Ectodermal cell (in vitro differentiated cells): ENCODE measurements around the gene CHI3L1.

Experiments used
- H3K27ac ChIP-seq: 2 replicates; pipeline ENCODE4 v1.7.0; 2013; ENCODE audit warnings: mild to moderate bottlenecking, low read depth, low read length; ENCODE audit not compliant: insufficient read depth, poor library complexity, severe bottlenecking
- H3K27me3 ChIP-seq: 2 replicates; pipeline ENCODE4 v1.7.0; 2013; ENCODE audit warnings: mild to moderate bottlenecking, low read length; ENCODE audit not compliant: insufficient read depth, control insufficient read depth, poor library complexity, severe bottlenecking
- H3K36me3 ChIP-seq: one replicate; pipeline ENCODE4 v1.7.0; 2013; ENCODE audit warnings: low read length; ENCODE audit not compliant: control insufficient read depth, insufficient read depth
- H3K4me1 ChIP-seq: one replicate; pipeline ENCODE4 v1.7.0; 2013; ENCODE audit warnings: low read length; ENCODE audit not compliant: control insufficient read depth, insufficient read depth
- H3K4me3 ChIP-seq: 2 replicates; pipeline ENCODE4 v1.7.0; 2013; ENCODE audit warnings: low read depth, low read length, control low read depth; ENCODE audit not compliant: insufficient read depth
- H3K9me3 ChIP-seq: 2 replicates; pipeline ENCODE4 v1.7.0; 2013; ENCODE audit warnings: mild to moderate bottlenecking, low read length, moderate library complexity; ENCODE audit not compliant: control insufficient read depth
- WGBS, 2 experiments: methylation state at CpG; one replicate each; pipeline ENCODE4 v1.1.7; 2013; ENCODE audit warnings: missing lambda C conversion rate in 2 of 2; 5-methylcytosine and 5-hydroxymethylcytosine counted together

CHI3L1 gene

DNA sequence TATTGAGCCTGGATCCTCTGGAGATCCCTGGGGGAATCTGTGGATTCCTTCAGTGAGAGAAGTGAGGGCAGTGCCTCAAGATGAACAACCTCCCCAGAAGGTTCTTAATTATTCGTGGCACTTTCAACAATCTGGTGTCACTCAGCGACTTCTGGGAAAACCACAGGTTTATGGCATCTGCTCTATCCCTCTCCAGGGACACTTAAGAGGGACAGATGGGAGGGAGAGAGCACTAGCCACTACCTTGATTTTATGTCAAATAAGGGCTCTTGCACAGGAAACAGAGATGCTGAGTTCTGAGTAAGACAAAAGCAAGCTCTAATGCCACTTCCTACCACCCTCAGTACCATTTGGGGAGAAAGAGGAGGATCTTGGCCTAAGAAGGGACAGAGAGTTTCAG is 21.2 kb upstream of the CHI3L1 start:
- H3K4me1 ChIP-seq: peaks cover 5% of the 10 kb centered on the region
- H3K27me3 ChIP-seq: no peaks in the 10 kb centered on the region
- no peak overlapping the region for H3K27ac ChIP-seq
- no peaks in the 10 kb centered on the region for H3K36me3 ChIP-seq
- no peaks in the 10 kb centered on the region for H3K9me3 ChIP-seq
- no peak overlapping the region for H3K4me3 ChIP-seq
- 88% methylated on average over 2 of the region's 2 CpGs for WGBS, 2 experiments

DNA sequence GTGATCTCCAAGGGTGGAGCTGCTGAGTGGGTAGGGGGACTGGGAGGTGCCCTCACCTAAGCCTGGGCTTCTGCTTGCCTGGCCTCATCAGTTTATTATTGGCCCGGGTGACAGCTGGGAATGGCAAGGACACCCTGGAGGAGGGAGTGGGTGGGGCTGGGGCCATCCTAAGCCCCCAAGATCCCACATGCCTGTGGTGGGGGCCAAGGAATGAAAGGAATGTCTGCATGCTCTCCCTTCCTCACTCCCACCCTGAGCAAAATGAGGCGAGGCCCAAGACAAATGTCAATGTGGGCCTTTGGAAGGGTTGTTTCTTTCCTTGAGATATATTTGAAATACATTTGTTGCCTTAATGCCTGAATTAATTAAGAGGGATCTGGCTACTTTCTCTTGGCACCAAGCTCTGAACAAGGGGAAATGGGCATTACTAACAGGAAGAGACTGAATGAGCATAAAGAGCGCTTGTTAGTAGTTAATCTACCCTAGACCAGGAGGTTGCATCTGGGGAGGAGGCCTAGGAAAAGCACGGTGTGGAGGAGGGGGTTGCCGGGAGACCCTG is 19.7 kb upstream of the CHI3L1 start:
- 83 to 90% methylated on average over 5 of the region's 5 CpGs for WGBS, 2 experiments
- H3K4me1 ChIP-seq: peaks cover 5% of the 10 kb centered on the region
- H3K36me3 ChIP-seq: no peaks in the 10 kb centered on the region
- no peak overlapping the region for H3K27ac ChIP-seq
- H3K9me3 ChIP-seq: no peaks in the 10 kb centered on the region
- H3K4me3 ChIP-seq: no peak overlapping the region
- no peaks in the 10 kb centered on the region for H3K27me3 ChIP-seq

DNA sequence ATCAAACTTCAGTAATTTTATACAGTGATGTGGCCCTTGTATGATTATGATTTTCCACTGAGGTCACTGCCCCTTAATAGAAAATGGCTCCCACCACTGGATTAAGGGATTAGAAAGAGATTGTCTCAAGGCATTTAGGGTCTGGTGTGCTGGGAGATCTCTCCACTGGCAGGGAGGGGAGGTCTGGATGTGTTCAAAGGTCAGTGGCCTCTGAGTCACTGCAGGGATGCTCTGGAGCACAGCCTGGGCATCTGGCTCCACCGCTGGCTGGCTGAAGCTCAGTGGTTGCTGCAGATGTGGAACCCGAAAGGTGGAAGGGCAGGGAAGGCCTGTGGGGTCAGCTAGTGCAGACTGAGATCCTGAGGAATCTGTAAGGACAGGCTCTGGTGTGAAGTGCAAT is 18.3 kb upstream of the CHI3L1 start:
- no peaks in the 10 kb centered on the region for H3K36me3 ChIP-seq
- no peaks in the 10 kb centered on the region for H3K9me3 ChIP-seq
- 89 to 95% methylated on average over 2 of the region's 2 CpGs for WGBS, 2 experiments
- H3K4me1 ChIP-seq: peaks cover 5% of the 10 kb centered on the region
- H3K4me3 ChIP-seq: no peak overlapping the region
- H3K27me3 ChIP-seq: no peaks in the 10 kb centered on the region
- H3K27ac ChIP-seq: no peak overlapping the region

DNA sequence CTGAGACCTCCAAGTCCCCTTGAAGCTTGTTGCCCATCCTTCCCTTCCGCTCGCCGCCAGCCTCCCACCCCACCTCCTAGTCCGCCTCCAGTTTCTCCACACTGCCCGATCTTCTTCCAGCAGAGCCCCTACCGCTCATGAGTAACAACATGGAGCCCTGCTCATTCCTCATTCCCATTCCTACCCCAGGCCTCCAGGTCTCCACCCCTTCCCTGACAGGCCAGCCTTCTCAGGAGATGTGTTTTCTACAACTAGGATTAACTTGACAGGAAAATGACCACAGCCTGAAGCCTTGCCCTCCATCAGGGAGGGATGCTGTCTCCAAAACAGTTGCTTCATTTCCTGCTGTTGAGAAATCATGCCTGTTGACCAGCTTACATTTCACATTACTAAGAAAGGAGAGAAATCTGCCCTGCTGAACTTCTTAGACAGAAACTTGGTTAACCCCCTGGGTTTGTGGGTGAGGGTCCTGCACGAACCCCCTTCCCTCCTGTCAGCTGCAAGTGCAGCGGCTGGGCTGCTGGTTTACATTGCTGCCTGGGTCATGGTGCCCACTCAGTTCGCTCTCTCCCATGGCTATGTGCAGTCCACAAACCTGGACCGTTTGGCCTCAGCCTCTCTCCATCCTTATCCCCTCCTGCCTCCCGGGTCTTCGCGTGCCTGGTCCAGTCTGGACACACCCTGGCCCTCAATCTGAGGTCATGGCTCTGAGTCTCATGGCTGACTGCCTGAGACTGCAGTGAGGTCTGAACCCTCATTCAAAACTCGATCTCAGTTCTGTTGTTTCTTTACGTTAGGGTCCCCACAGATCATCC is 16.1 kb upstream of the CHI3L1 start:
- H3K36me3 ChIP-seq: no peaks in the 10 kb centered on the region
- WGBS, 2 experiments: 93 to 95% methylated on average over 15 of the region's 15 CpGs
- no peaks in the 10 kb centered on the region for H3K27me3 ChIP-seq
- no peak overlapping the region for H3K27ac ChIP-seq
- no peaks in the 10 kb centered on the region for H3K9me3 ChIP-seq
- H3K4me3 ChIP-seq: no peak overlapping the region
- H3K4me1 ChIP-seq: peaks cover 5% of the 10 kb centered on the region

DNA sequence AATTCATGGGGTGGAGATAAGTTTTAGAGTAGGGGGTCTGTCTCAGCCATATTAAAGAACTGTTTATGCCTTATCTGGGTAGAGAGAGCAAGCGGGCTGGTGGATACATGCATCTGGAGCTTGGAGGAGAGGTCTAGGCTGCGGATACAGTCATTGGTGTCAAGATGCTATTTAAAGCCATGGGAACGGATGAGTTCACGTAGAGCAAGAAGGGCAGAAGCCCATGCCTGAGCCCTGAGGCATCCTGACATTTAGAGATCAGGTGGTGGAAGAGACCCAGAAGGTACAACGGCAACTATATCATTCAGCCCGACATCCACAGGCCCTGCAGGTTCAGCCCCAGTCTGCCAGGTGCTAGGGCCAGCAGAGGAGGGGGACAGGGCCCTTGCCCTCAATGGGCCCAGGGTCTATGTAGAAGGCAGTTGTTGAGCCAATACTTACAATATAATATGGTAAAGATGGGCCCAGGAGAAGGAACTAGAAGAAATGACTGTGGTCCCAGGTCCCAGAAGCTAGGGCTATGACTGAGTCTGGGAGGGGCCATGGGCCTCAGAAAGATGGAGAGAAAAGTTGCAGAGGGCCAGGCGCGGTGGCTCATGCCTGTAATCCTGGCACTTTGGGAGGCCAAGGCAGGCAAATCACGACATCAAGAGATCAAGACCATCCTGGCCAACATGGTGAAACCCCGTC is 15.2 kb upstream of the CHI3L1 start:
- Histone ChIP-seq H3K9me3 (no peaks in the 10 kb centered on the region), H3K27ac (no peak overlapping the region), H3K4me3 (no peak overlapping the region), H3K36me3 (no peaks in the 10 kb centered on the region), H3K4me1 (peaks cover 5% of the 10 kb centered on the region), H3K27me3 (no peaks in the 10 kb centered on the region)
- 87% methylated on average over 10 of the region's 10 CpGs for WGBS, 2 experiments

DNA sequence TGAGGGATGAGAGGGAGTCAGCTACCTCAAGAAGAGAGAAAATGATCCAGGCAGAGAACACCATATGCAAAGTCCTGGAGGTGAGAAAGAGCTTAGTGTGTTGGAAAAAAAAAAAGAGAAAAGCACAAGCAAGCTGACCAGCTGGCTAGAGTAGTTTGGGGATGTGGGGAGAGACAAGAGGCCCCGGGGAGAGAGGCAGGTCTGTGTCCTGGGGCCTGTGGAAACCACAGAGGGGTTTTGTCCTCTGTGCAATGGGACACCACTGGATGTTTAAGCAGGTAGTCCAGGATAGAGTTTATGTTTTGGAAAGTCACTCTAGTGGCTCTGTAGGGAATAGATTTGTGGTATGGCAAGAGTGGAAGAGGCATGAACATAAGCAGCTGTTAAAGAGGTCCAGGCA is 14.4 kb upstream of the CHI3L1 start:
- no peaks in the 10 kb centered on the region for H3K9me3 ChIP-seq
- no peaks in the 10 kb centered on the region for H3K36me3 ChIP-seq
- no peaks in the 10 kb centered on the region for H3K27me3 ChIP-seq
- 87 to 95% methylated on average over 1 of the region's 1 CpG for WGBS, 2 experiments
- peaks cover under 1% of the 10 kb centered on the region for H3K4me1 ChIP-seq
- H3K27ac ChIP-seq: no peak overlapping the region
- no peak overlapping the region for H3K4me3 ChIP-seq

DNA sequence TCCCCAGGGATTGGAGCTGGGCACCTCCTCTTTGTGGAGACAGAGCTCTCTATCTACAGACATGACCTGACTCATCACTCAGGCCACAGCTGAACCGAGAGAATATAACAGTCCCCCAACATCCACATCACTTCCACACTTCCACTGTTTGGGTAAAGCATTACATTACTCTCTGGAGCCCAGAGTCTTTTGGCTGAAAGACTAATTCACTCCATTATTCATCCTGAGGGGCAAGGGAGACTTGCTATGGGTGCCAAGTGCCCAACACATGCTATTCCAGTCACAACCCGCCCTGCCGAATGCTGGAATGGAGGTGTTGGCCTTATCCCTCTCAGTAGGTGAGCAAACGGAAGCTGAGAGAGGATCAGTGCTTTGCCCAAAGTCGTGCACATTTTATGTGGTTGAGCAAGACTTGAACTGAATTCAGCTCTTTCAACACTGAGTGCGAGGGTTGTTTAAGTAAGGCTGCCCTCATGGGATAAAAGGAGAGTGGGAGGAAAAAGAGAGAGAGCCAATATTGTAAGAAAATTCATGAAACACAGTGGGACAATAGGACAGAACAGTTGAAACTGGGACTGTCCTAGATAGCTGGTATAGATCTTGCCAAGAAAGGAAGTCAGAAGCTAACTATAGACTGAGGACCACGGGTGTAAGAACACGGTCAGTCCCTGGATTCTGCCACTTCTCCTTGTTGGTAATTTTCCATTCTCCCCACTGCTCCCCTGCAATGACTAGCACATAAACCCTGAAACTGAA is 13.5 kb upstream of the CHI3L1 start:
- 93% methylated on average over 8 of the region's 8 CpGs for WGBS, 2 experiments
- H3K9me3 ChIP-seq: no peaks in the 10 kb centered on the region
- no peak overlapping the region for H3K4me3 ChIP-seq
- no peaks in the 10 kb centered on the region for H3K4me1 ChIP-seq
- no peak overlapping the region for H3K27ac ChIP-seq
- H3K27me3 ChIP-seq: no peaks in the 10 kb centered on the region
- H3K36me3 ChIP-seq: no peaks in the 10 kb centered on the region

DNA sequence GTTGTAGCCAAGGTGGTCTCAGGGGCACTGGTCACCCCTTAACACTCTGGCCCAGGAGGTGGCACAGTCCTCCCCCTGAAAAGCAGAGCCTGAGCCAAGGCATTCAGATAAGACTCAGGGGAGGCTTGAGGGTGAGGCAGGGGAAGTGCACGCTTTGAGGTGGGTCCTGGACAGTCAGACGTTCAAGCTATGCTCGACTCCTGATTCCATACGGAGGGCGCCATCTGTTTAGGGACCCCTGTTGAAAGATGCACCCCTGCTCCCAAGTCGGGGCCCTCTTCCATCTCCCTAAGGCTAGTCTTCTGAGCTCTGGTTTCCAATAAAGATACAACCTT is 12.9 kb upstream of the CHI3L1 start:
- no peaks in the 10 kb centered on the region for H3K4me1 ChIP-seq
- H3K36me3 ChIP-seq: no peaks in the 10 kb centered on the region
- WGBS, 2 experiments: 96% methylated on average over 6 of the region's 6 CpGs
- H3K4me3 ChIP-seq: no peak overlapping the region
- H3K9me3 ChIP-seq: no peaks in the 10 kb centered on the region
- H3K27ac ChIP-seq: no peak overlapping the region
- H3K27me3 ChIP-seq: no peaks in the 10 kb centered on the region

DNA sequence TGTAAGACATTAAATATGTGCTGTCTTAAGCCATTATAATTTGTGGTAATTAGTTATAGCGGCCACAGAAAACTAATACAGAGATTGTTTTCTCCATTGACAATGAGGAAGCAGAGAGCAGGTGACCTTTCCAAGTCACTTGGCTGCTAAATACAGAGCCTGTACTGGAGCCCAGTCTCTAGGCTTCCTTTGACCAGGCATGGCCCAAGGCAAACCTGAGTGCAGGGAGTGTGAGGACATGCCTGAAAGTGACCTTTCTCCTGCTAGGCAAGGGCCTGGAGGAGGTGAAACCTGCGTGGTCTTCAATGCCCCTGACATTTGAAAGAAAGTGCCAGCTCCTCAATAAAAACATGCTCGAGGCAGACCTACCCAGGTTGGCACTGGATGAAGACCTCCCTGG is 12.5 kb upstream of the CHI3L1 start:
- Histone ChIP-seq H3K27ac (no peak overlapping the region), H3K27me3 (no peaks in the 10 kb centered on the region), H3K4me1 (no peaks in the 10 kb centered on the region), H3K4me3 (no peak overlapping the region), H3K36me3 (no peaks in the 10 kb centered on the region), H3K9me3 (no peaks in the 10 kb centered on the region)
- WGBS, 2 experiments: 93 to 95% methylated on average over 3 of the region's 3 CpGs

DNA sequence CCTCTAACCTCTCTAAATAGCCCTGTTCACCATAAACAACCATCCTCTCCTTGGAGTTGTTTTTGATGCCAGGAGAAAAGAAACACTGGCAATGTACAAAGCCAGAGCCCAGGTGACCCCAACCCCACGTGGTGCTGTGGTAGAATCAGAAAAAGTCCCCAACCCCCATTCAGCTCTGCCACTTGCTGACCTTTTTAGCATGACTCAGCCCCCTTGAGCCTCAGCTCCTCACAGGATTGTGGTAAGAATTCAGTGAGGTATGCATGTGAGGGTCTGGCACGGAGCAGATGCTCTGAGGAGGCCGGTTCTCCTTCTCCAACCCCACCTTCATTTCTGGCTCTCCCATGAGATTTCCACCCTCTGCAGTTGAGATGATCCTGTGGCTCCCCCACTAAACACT is 11.1 kb upstream of the CHI3L1 start:
- Histone ChIP-seq H3K9me3 (no peaks in the 10 kb centered on the region), H3K27ac (no peak overlapping the region), H3K36me3 (no peaks in the 10 kb centered on the region), H3K4me1 (no peaks in the 10 kb centered on the region), H3K4me3 (no peak overlapping the region), H3K27me3 (no peaks in the 10 kb centered on the region)
- WGBS, 2 experiments: 59 to 62% methylated on average over 3 of the region's 3 CpGs
